GM21619 (cell line): ENCODE results near the gene LRRC75B.
A peak's percentile ranks its signal among the peaks of the same experiment; 100 is the strongest.
"Not testable (repeated sequence)": the region's sequence is repeated elsewhere in the genome, so short reads cannot be mapped to it uniquely, and the experiment has no call there.

Experiments used
- ATAC-seq: cut with Tn5 transposase; IDR thresholded peaks from one replicate; pipeline ENCODE4 v1.9.1; 2021; ENCODE audit not compliant: unreplicated experiment

LRRC75B gene

GRCh38 chr22:24555165-24556039, 37.5 kb downstream of the LRRC75B start, which contains the start of gene SNRPD3:
TSS of gene SNRPD3 (plus strand) at chr22:24555999. CDS start at chr22:24557675, 1,676 bp downstream.
- ATAC-seq, result peak; percentile 68

- ATAC-seq, result peak; percentile 11
These were observed 38.3 kb downstream of the LRRC75B start, which contains the start of gene GUCD1 for GRCh38 chr22:24554313-24555164. TSS of gene GUCD1 (minus strand) at chr22:24555138. CDS start at chr22:24554991, 147 bp downstream.

GRCh38 chr22:24553597-24554312, 39.1 kb downstream of the LRRC75B start:
- ATAC-seq, result no peak

GRCh38 chr22:24552503-24553286, 40.2 kb downstream of the LRRC75B start:
- ATAC-seq, result not testable (repeated sequence)

GRCh38 chr22:24550902-24551435, 41.9 kb downstream of the LRRC75B start:
- ATAC-seq, result no peak

GRCh38 chr22:24550028-24550901, 42.6 kb downstream of the LRRC75B start:
- ATAC-seq, result no peak

GRCh38 chr22:24548812-24549211, 44.1 kb downstream of the LRRC75B start:
- ATAC-seq, result no peak

- ATAC-seq, result no peak
These were observed 49.1 kb downstream of the LRRC75B start for GRCh38 chr22:24543679-24544243.

GRCh38 chr22:24543185-24543601, 49.7 kb downstream of the LRRC75B start:
- no peak for ATAC-seq

GRCh38 chr22:24542641-24543040, 50.2 kb downstream of the LRRC75B start:
- no peak for ATAC-seq

GRCh38 chr22:24541681-24542515, 51.0 kb downstream of the LRRC75B start:
- ATAC-seq, result no peak

GRCh38 chr22:24540470-24540869, 52.4 kb downstream of the LRRC75B start:
- no peak for ATAC-seq

- no peak for ATAC-seq
These were observed 56.8 kb downstream of the LRRC75B start for GRCh38 chr22:24536089-24536488.
